ENCODE data around the gene SYCP1.
"Not testable (repeated sequence)": the region's sequence is repeated elsewhere in the genome, so short reads cannot be mapped to it uniquely, and the experiment has no call there.

Gene SYCP1

GRCh38 chr1:114979278-114979891 lies 124.7 kb downstream of the SYCP1 start:
- DNase-seq: peak; percentile 38

- DNase-seq: no peak
These were observed 127.6 kb downstream of the SYCP1 start for GRCh38 chr1:114982251-114982650.

DNA sequence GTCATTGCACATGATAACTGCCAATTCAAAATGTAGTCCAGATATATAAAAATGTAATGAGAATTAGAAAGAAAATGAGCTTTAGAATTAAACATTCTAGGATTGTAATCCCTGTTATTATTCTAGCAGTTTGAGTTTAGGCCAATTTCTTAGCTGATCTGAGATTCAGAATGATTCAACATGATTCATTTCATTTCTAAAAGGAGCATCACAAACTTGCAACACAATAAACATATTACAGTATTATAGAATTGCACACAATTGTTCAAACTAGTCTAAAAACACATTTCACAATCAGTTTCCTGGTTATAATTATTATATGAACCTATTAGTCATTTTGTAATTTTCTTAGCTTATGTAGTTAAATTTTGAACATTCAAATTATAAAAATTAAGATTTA lies 131.6 kb downstream of the SYCP1 start:
- DNase-seq: no peak

- no peak for DNase-seq
These were observed 133.4 kb downstream of the SYCP1 start for GRCh38 chr1:114988095-114988494.

DNA sequence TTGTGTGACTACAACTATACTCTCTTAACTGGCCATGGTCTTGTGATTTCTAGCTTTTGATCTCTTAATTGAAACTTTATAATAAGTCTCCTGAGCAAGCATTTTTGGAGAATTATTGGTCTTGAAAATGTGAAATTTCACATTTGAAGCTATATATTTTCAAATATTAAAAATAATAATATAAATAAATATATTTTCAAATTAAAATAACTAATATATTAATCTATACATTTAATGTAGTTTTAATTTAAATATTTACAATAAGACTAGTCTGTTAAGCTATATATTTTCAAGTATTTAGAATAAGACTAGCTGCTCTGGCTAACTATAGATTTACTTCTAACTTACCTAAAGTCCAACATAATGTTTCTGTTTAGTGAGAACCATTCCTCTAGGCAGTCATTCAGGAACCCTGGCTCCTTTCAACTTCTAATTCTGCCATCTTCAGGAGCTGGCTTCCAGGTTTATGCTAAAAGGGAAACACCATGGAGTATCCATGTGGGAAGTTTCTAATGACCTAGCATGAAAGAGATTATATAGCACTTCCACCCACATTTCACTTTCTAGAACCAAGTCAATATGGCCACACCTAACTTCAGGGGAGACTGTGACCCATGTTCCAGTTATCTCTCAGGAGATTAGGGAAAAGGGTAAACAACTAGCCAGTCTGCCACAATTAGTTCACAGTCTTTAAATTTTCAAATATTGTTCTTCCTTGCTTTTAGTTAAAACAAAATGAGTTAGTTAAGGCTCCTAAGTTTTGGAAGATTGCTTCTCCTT lies 143.0 kb downstream of the SYCP1 start:
- no peak for DNase-seq

DNA sequence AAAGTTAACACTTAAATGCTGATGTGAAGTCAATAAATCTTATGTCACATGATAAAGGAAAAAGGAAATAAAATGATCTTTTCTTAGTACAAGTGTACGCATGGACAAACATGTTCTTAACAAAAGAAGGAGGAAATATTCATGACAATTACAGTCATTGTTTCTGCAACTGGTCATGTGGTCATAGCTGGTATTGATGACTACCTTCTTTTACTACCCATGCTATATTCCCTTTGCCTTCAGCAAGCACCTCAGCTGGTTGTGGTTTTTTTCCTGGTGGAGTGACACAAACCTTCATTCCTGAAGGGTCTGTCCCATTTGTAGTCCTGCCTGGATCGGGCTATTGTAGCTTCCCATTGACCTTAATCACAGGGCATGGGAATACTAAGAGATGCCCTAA lies 151.5 kb downstream of the SYCP1 start:
- no peak for DNase-seq

DNA sequence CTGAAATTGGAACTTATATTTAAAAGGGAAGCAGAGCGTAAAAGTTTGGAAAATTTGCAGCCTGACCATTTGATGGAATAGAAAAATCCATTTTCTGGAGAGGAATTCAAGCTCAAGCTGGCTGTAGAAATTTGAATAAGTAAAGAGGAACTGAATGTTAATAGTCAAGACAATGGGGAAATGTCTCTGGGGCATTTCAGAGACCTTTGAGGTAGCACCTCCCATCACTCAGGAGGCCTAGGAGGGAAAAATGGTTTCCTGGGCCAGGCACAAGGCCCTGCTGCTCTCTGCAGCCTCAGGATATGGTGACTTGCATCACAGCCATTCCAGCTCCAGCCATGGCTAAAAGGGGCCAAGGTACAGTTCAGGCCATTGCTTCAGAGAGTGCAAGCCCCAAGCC lies 157.3 kb downstream of the SYCP1 start:
- DNase-seq: no peak

DNA sequence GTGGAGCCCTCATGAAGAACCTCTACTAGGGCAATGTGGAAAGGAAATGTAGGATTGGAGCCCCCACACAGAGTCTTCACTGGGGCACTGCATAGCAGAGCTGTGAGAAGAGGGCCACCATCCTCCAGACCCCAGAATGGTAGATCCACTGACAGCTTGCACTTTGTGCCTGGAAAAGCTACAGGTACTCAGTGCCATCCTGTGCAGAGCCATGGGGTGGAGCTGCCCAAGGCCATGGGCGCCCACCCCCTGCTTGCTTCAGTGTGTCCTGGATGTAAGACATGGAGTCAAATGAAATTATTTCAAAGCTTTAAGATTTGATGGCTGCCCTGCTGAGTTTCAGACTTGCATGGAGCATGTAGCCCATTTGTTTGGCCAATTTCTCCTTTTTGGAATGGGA lies 157.8 kb downstream of the SYCP1 start:
- no peak for DNase-seq

DNA sequence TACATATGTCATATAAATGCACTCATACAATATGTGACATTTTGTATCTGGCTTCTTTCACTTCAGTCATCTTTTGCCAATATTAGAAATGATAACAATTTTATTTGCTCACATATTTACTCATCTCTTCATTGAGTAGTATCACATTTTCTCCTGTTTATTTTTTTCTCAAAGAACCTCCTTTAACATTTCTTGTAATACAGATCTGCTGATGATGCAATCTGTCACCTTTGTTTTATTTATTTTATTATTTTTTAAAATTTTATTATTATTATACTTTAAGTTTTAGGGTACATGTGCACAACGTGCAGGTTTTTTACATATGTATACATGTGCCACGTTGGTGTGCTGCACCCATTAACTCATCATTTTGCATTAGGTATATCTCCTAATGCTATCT lies 159.1 kb downstream of the SYCP1 start:
- DNase-seq: no peak

DNA sequence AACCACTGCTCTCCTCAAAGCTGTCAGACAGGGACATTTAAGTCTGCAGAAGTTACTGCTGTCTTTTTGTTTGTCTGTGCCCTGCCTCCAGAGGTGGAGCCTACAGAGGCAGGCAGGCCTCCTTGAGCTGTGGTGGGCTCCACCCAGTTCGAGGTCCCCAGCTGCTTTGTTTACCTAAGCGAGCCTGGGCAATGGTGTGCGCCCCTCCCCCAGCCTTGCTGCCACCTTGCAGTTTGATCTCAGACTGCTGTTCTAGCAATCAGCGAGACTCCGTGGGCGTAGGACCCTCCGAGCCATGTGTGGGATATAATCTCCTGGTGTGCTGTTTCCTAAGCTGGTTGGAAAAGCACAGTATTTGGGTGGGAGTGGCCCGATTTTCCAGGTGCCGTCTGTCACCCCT lies 164.9 kb downstream of the SYCP1 start:
- not testable (repeated sequence) for DNase-seq

- no peak for DNase-seq
These were observed 166.5 kb downstream of the SYCP1 start for GRCh38 chr1:115021145-115021544.

DNA sequence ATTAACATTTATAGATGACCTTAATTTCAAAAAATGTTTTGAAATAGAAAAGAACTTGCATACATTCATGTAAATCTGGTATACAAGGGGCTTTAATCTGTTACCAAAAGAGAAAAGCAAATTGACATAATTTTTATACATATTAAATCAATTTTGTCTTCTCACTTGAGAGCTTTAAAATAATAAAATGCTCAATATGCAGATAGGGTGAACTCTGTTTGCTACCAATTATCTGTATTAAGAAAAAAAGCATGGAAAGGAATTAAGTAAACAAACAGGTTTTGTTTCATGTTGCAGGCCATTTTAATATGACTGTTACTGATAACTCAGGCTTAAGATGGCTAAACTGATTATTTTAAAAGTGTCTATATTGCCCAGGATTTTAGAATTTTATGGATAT lies 168.9 kb downstream of the SYCP1 start:
- DNase-seq: no peak

DNA sequence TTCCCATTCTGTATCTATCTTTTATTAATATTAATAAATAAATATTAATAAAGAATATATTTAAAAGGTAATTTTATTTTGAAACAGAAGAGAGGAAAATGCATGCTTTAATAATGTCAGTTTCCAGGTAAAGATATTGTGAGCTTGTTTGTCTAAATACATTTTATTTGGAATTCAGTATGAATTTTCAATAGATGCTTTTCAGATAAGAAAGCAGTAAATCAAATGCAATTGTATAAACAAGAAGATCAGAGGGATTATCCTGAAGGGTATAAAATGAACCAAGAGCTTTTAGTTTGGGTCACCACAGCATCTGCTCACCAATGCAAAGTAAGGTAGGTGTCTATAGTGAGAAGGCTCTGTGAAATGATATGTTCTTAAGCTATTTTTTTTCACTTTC lies 174.9 kb downstream of the SYCP1 start, which contains the start of gene TSHB:
TSS of gene TSHB (plus strand) at position 301 of the 400 bp plus-strand sequence. CDS start 3,537 bp downstream, outside the sequence.
- DNase-seq: no peak

GRCh38 chr1:115031595-115031994 lies 176.9 kb downstream of the SYCP1 start:
- no peak for DNase-seq

DNA sequence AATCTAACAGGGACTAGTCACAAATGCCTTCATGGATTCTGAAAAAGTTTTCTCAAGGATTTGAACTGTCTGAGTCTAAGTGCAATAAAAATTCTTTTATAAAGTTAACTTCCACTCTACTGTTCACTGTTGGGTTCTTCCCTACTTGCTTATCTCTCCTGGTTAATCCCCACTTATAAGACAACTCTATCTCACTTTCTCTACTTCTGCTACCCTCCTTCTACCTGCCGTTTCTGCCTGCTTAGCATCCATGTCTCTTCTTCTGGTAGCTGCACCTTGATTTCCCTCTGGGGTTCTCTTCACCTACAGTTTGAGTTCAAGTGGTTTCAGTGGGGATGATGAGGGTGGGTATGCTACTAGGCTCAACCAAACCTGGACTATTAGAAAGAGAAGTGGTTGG lies 181.0 kb downstream of the SYCP1 start:
- DNase-seq: no peak

- DNase-seq: no peak
These were observed 182.3 kb downstream of the SYCP1 start for GRCh38 chr1:115036814-115037507.

DNA sequence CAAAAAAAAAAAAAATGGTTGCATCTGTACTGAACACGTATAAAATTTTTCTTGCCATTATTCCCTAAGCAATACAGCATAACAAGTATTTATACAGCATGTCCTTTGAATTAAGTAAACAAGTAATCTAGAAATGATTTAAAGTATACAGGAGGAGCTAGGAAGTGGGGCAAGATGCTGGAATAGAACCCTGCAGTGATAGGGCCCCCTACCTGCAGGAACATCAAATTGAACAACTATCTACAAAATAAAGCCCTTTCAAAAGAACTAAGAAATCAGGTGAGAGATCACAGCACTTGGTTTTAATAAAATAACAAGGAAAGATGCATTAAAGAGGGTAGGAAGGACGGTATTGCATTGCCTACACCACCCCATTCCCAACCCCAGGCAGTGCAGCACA lies 185.8 kb downstream of the SYCP1 start:
- DNase-seq: no peak

DNA sequence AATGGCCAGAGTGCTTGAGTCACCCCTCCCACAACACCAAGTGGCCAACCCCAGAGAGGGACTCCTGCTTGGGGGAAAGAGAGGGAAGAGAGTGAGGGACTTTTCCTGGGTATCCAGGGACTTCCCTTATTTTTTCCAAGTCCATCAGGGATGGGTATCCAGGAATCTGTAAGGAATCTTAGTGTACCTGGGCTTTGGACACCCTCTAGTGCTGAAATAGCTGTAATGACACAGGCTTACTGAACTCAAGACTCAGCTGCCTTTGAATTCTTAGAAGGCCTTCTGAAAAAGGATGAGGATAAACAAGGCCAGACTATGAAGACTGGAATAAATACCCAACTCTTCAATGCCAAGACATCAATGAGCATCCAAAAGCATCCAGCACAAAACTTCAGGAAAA lies 187.0 kb downstream of the SYCP1 start:
- no peak for DNase-seq
